ENCODE measurements around the gene GLIS1.

DNA sequence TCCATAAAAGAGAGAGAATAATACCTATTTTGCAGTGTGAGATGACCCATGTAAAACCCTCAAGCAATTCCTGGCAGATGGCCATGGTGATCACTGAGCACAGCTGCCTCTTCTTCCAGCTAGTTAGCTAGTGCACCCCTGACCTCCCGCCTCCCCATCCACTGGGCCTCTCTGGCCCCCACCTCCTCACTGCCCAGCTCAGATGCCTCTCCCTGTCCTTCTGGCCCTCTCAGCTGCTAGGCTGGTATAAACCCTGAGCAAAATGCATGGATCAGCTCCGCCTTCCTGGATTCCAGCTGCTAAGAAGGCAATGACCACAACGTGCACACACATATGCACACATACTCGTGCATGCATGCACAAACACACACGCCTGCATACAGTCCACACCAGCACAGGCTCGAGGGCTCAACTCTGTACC lies 162.6 kb downstream of the GLIS1 start:
- TF ChIP-seq POLR2A (IDR thresholded peaks at IDR 0.05; ENCODE audit: low read depth, low read length) (no peak), TCF3 (IDR thresholded peaks at IDR 0.05; ENCODE audit: borderline replicate concordance, insufficient read depth, low read depth, low read length) (no peak), JUND (IDR thresholded peaks at IDR 0.05; ENCODE audit: low read depth, low read length) (no peak), HDGF (IDR thresholded peaks at IDR 0.05) (no peak), PAX5 (IDR thresholded peaks at IDR 0.05; ENCODE audit: borderline replicate concordance, low read depth, low read length) (no peak), YY1 (IDR thresholded peaks at IDR 0.05; ENCODE audit: low read depth, low read length) (no peak), ZNF622 (IDR thresholded peaks at IDR 0.05) (no peak)

Measured in GM12878 (cell line).